Spleen (tissue), 7 donors: ENCODE results near the gene PSMC2.

Experiments
- CTCF ChIP-seq, 11 experiments: fragments of 200-600 bp in 7 of 11; fragments of 450-650 bp in 4 of 11; sonication (generic) in 4 of 11; IDR thresholded peaks in 8 of 11; conservative IDR thresholded peaks in 3 of 11; 1 replicate in 7 of 11; 2 replicates in 4 of 11; pipeline versions ENCODE4 v1.4.0 to v1.8.0; 2016 to 2021; ENCODE audit warnings: antibody characterized with exemption in 11 of 11, inconsistent platforms in 4 of 11, mild to moderate bottlenecking in 1 of 11
- POLR2A ChIP-seq, 3 donors: fragments of 450-650 bp; IDR thresholded peaks; one replicate each; pipeline ENCODE4 v1.5.1; 2017; ENCODE audit warnings: antibody characterized with exemption in 3 of 3, mild to moderate bottlenecking in 1 of 3
- POLR2AphosphoS5 ChIP-seq, 3 donors: sonication (generic); formaldehyde crosslinking; IDR thresholded peaks; one replicate each; pipeline ENCODE4 v1.5.1; 2017; ENCODE audit warnings: antibody characterized with exemption in 3 of 3
- donor health status: DM: no; HTN: no; CAD: no; lungs with moderate emphysema.
- donor health status: DM: no; HTN: no; CAD: no.
- donor health status: DM: no; HTN: no; CAD: no.

GRCh38 chr7:103413407-103413806 is 66.0 kb downstream of the PSMC2 start:
- no peak for TF ChIP-seq CTCF (IDR thresholded peaks at IDR 0.05 in 8 of 11, conservative IDR thresholded peaks at IDR 0.05 in 3 of 11)
- TF ChIP-seq POLR2AphosphoS5 (IDR thresholded peaks at IDR 0.05) = no peak
- TF ChIP-seq POLR2A (IDR thresholded peaks at IDR 0.05) = no peak
